Activated CD8-positive, alpha-beta memory T cell treated with anti-CD3 and anti-CD28 coated beads for 48 hours (primary cell): ENCODE results near the gene AMT.

Experiments used
- DNase-seq, 3 experiments: peaks; one replicate each; pipeline ENCODE4 v3.0.0-alpha.2; 2020; ENCODE audit warnings: low read depth in 2 of 3, low spot score in 2 of 3

The AMT gene

GRCh38 chr3:49422379-49423248, at the start of gene AMT:
Gene AMT, minus strand, starts transcription at chr3:49422473. Its CDS starts 23 bp downstream, at chr3:49422450.
- no peak for DNase-seq

GRCh38 chr3:49470714-49471420, 48.6 kb upstream of the AMT start:
- peak in 1 of 3 experiments; percentile 29 for DNase-seq

GRCh38 chr3:49469936-49470713, 47.9 kb upstream of the AMT start, which contains the start of gene DAG1:
Gene DAG1, plus strand, starts transcription at chr3:49470267. Its CDS starts 40,268 bp downstream, at chr3:49510535.
- peak; percentile 88 to 94 (median 93) for DNase-seq

- DNase-seq, result no peak
Measured at GRCh38 chr3:49469037-49469935, 47.0 kb upstream of the AMT start.

- no peak for DNase-seq
Measured at GRCh38 chr3:49466085-49466484, 43.8 kb upstream of the AMT start.

- no peak for DNase-seq
Measured at GRCh38 chr3:49465270-49466034, 43.2 kb upstream of the AMT start.

GRCh38 chr3:49462222-49462621, 39.9 kb upstream of the AMT start:
- DNase-seq, result no peak

- no peak for DNase-seq
Measured at GRCh38 chr3:49461443-49462171, 39.3 kb upstream of the AMT start.

GRCh38 chr3:49460956-49461355, 38.7 kb upstream of the AMT start:
- DNase-seq, result no peak

- no peak for DNase-seq
Measured at GRCh38 chr3:49460188-49460890, 38.1 kb upstream of the AMT start.

- DNase-seq, result no peak
Measured at GRCh38 chr3:49456466-49456865, 34.2 kb upstream of the AMT start.

- no peak for DNase-seq
Measured at GRCh38 chr3:49454898-49455681, 32.8 kb upstream of the AMT start.

- no peak for DNase-seq
Measured at GRCh38 chr3:49454458-49454857, 32.2 kb upstream of the AMT start.

GRCh38 chr3:49453621-49454020, 31.3 kb upstream of the AMT start:
- DNase-seq, result no peak

GRCh38 chr3:49445391-49445790, 23.1 kb upstream of the AMT start:
- no peak for DNase-seq

- DNase-seq, result no peak
Measured at GRCh38 chr3:49434731-49435130, 12.5 kb upstream of the AMT start.

- DNase-seq, result no peak
Measured at GRCh38 chr3:49428752-49429080, 6.4 kb upstream of the AMT start.

GRCh38 chr3:49427586-49427985, 5.3 kb upstream of the AMT start:
- no peak for DNase-seq
